ENCODE measurements around the gene PPP1R9A.

PPP1R9A gene

GRCh38 chr7:95101422-95101821, 194.0 kb downstream of the PPP1R9A start:
- Histone ChIP-seq H3K4me3 (ENCODE audit: low read length) (no peak overlapping the region), H3K27ac (ENCODE audit: low read depth, low read length) (no peak overlapping the region), H3K4me2 (ENCODE audit: low read length) (no peak overlapping the region), H4K20me1 (ENCODE audit: control insufficient read depth, insufficient read depth, low read depth, low read length) (no peaks in the 10 kb centered on the region), H3F3A (ENCODE audit: control insufficient read depth, insufficient read depth) (no peaks in the 10 kb centered on the region), H3K36me3 (ENCODE audit: control insufficient read depth, low read length) (no peaks in the 10 kb centered on the region), H3K4me1 (ENCODE audit: control insufficient read depth, low read length) (no peaks in the 10 kb centered on the region), H3K79me2 (ENCODE audit: control insufficient read depth, low read length) (no peaks in the 10 kb centered on the region), H3K27me3 (ENCODE audit: control insufficient read depth, low read length) (no peaks in the 10 kb centered on the region), H3K9me2 (replicated peaks; ENCODE audit: control insufficient read depth, low read length) (no peaks in the 10 kb centered on the region; the same call in 1 of the 2 replicates), H3K9me3 (ENCODE audit: control insufficient read depth, insufficient read depth, low read length) (no peaks in the 10 kb centered on the region)
- no peak for TF ChIP-seq CTCF (IDR thresholded peaks at IDR 0.05; ENCODE audit: low read depth, low read length, poor library complexity, severe bottlenecking)
- no peak for TF ChIP-seq EZH2phosphoT487 (IDR thresholded peaks at IDR 0.05; ENCODE audit: borderline replicate concordance, low read length)

- Histone ChIP-seq H3K4me1 (ENCODE audit: control insufficient read depth, low read length) (no peaks in the 10 kb centered on the region), H3K4me2 (ENCODE audit: low read length) (no peak overlapping the region), H4K20me1 (ENCODE audit: control insufficient read depth, insufficient read depth, low read depth, low read length) (no peaks in the 10 kb centered on the region), H3K9me3 (ENCODE audit: control insufficient read depth, insufficient read depth, low read length) (no peaks in the 10 kb centered on the region), H3K27ac (ENCODE audit: low read depth, low read length) (no peak overlapping the region), H3K36me3 (ENCODE audit: control insufficient read depth, low read length) (no peaks in the 10 kb centered on the region), H3K27me3 (ENCODE audit: control insufficient read depth, low read length) (no peaks in the 10 kb centered on the region), H3F3A (ENCODE audit: control insufficient read depth, insufficient read depth) (no peaks in the 10 kb centered on the region), H3K9me2 (replicated peaks; ENCODE audit: control insufficient read depth, low read length) (no peaks in the 10 kb centered on the region; the same call in 1 of the 2 replicates), H3K79me2 (ENCODE audit: control insufficient read depth, low read length) (no peaks in the 10 kb centered on the region), H3K4me3 (ENCODE audit: low read length) (no peak overlapping the region)
- TF ChIP-seq EZH2phosphoT487 (IDR thresholded peaks at IDR 0.05; ENCODE audit: borderline replicate concordance, low read length), result no peak
- TF ChIP-seq CTCF (IDR thresholded peaks at IDR 0.05; ENCODE audit: low read depth, low read length, poor library complexity, severe bottlenecking), result no peak
These were observed 195.3 kb downstream of the PPP1R9A start for GRCh38 chr7:95102662-95103061.

GRCh38 chr7:95104739-95105138, 197.3 kb downstream of the PPP1R9A start:
- Histone ChIP-seq H3K4me1 (ENCODE audit: control insufficient read depth, low read length) (no peaks in the 10 kb centered on the region), H3K4me2 (ENCODE audit: low read length) (no peak overlapping the region), H3K79me2 (ENCODE audit: control insufficient read depth, low read length) (no peaks in the 10 kb centered on the region), H3K4me3 (ENCODE audit: low read length) (no peak overlapping the region), H4K20me1 (ENCODE audit: control insufficient read depth, insufficient read depth, low read depth, low read length) (no peaks in the 10 kb centered on the region), H3K9me3 (ENCODE audit: control insufficient read depth, insufficient read depth, low read length) (no peaks in the 10 kb centered on the region), H3K27me3 (ENCODE audit: control insufficient read depth, low read length) (no peaks in the 10 kb centered on the region), H3K36me3 (ENCODE audit: control insufficient read depth, low read length) (no peaks in the 10 kb centered on the region), H3F3A (ENCODE audit: control insufficient read depth, insufficient read depth) (no peaks in the 10 kb centered on the region), H3K9me2 (replicated peaks; ENCODE audit: control insufficient read depth, low read length) (no peaks in the 10 kb centered on the region), H3K27ac (ENCODE audit: low read depth, low read length) (no peak overlapping the region)
- TF ChIP-seq EZH2phosphoT487 (IDR thresholded peaks at IDR 0.05; ENCODE audit: borderline replicate concordance, low read length) (no peak), CTCF (IDR thresholded peaks at IDR 0.05; ENCODE audit: low read depth, low read length, poor library complexity, severe bottlenecking) (no peak)

- Histone ChIP-seq H3K4me3 (ENCODE audit: low read length) (no peak overlapping the region), H3K9me3 (ENCODE audit: control insufficient read depth, insufficient read depth, low read length) (no peaks in the 10 kb centered on the region), H3K79me2 (ENCODE audit: control insufficient read depth, low read length) (no peaks in the 10 kb centered on the region), H3K27ac (ENCODE audit: low read depth, low read length) (no peak overlapping the region), H3F3A (ENCODE audit: control insufficient read depth, insufficient read depth) (no peaks in the 10 kb centered on the region), H3K36me3 (ENCODE audit: control insufficient read depth, low read length) (no peaks in the 10 kb centered on the region), H3K4me1 (ENCODE audit: control insufficient read depth, low read length) (no peaks in the 10 kb centered on the region), H4K20me1 (ENCODE audit: control insufficient read depth, insufficient read depth, low read depth, low read length) (no peaks in the 10 kb centered on the region), H3K27me3 (ENCODE audit: control insufficient read depth, low read length) (no peaks in the 10 kb centered on the region), H3K9me2 (replicated peaks; ENCODE audit: control insufficient read depth, low read length) (no peaks in the 10 kb centered on the region), H3K4me2 (ENCODE audit: low read length) (no peak overlapping the region)
- TF ChIP-seq EZH2phosphoT487 (IDR thresholded peaks at IDR 0.05; ENCODE audit: borderline replicate concordance, low read length) (no peak), CTCF (IDR thresholded peaks at IDR 0.05; ENCODE audit: low read depth, low read length, poor library complexity, severe bottlenecking) (no peak)
These were observed 198.2 kb downstream of the PPP1R9A start for GRCh38 chr7:95105627-95106026.

Measured in DOHH2 (cell line).